CD4-positive, alpha-beta memory T cell (primary cell): ENCODE results near the gene PITPNM2. TPM values are rescaled to one million over a fixed set of nuclear protein-coding genes. Genes with fewer than 3 reads are reported as not detected.

ENCODE experiments used
- CTCF ChIA-PET: fragments of 350-600 bp; sonication (Branson Sonifier 250); formaldehyde crosslinking; loops from one replicate; lab custom pipeline; 2021; ENCODE audit warnings: inconsistent platforms; ENCODE audit not compliant: partially characterized antibody; lab: Charles Lee
- POLR2A ChIA-PET: fragments of 350-600 bp; sonication (Branson Sonifier 250); formaldehyde crosslinking; loops from one replicate; lab custom pipeline; 2021; ENCODE audit not compliant: partially characterized antibody; lab: Charles Lee
- DNase-seq, 5 donors: peaks; one replicate each; pipeline versions ENCODE4 v3.0.0 to v3.0.0-alpha.2; 2020 to 2022; ENCODE audit warnings: mixed read lengths in 1 of 5
- H3K27ac ChIP-seq: one replicate; pipeline ENCODE4 v1.7.0; 2013; ENCODE audit warnings: low read depth, low read length
- H3K27me3 ChIP-seq: 2 replicates; pipeline ENCODE4 v1.7.0; 2013; ENCODE audit warnings: mild to moderate bottlenecking, low read length, moderate library complexity; ENCODE audit not compliant: insufficient read depth
- H3K36me3 ChIP-seq: 2 replicates; pipeline ENCODE4 v1.7.0; 2013; ENCODE audit warnings: mild to moderate bottlenecking, low read length, moderate library complexity; ENCODE audit not compliant: insufficient read depth
- H3K4me1 ChIP-seq: 2 replicates; pipeline ENCODE4 v1.7.0; 2013; ENCODE audit warnings: mild to moderate bottlenecking, low read length, moderate library complexity; ENCODE audit not compliant: insufficient read depth
- H3K4me3 ChIP-seq, 2 donors: one replicate each; pipeline ENCODE4 v1.7.0; 2013; ENCODE audit warnings: low read length in 2 of 2, mild to moderate bottlenecking in 1 of 2
- H3K9me3 ChIP-seq, 2 donors: one replicate each; pipeline ENCODE4 v1.7.0; 2013; ENCODE audit warnings: low read length in 2 of 2, control low read depth in 1 of 2; ENCODE audit not compliant: control insufficient read depth in 1 of 2
- H3K27ac Mint-ChIP-seq, 7 donors: one replicate each; pipeline ENCODE4 v1.8.0; 2020 to 2021; ENCODE audit warnings: mixed read lengths in 7 of 7, mild to moderate bottlenecking in 6 of 7, inconsistent platforms in 3 of 7, moderate library complexity in 3 of 7
- H3K27me3 Mint-ChIP-seq, 2 donors: one replicate each; pipeline ENCODE4 v1.8.0; 2020 to 2021; ENCODE audit warnings: mixed read lengths in 2 of 2
- H3K36me3 Mint-ChIP-seq, 2 donors: one replicate each; pipeline ENCODE4 v1.8.0; 2020 to 2021; ENCODE audit warnings: mixed read lengths in 2 of 2, inconsistent platforms in 1 of 2, mild to moderate bottlenecking in 1 of 2
- H3K4me1 Mint-ChIP-seq, 4 donors: one replicate each; pipeline ENCODE4 v1.8.0; 2020 to 2021; ENCODE audit warnings: mixed read lengths in 4 of 4, mild to moderate bottlenecking in 1 of 4
- H3K4me3 Mint-ChIP-seq, 8 donors: one replicate each; pipeline ENCODE4 v1.8.0; 2020 to 2021; ENCODE audit warnings: mixed read lengths in 8 of 8, mild to moderate bottlenecking in 7 of 8, moderate library complexity in 6 of 8, inconsistent platforms in 3 of 8
- H3K9me3 Mint-ChIP-seq, 8 donors: one replicate each; pipeline ENCODE4 v1.8.0; 2020 to 2021; ENCODE audit warnings: mixed read lengths in 8 of 8, mild to moderate bottlenecking in 5 of 8, inconsistent platforms in 3 of 8, moderate library complexity in 1 of 8
- intact Hi-C: fragments of 100-400 bp; cut with micrococcal nuclease; formaldehyde crosslinking; loops from one replicate; pipeline ENCODE4 v1.15.1; 2023
- polyA plus RNA-seq, 2 donors: library from polyadenylated mRNA; unstranded; fragments of 300-500 nt; fragmentation: Illumina TruSeq; gene quantifications; one replicate each; pipeline ENCODE4 v1.2.3, GENCODE V29; 2021
- total RNA-seq, 2 experiments: library from RNA; stranded (reverse); gene quantifications; one replicate each; pipeline ENCODE4 v1.2.3, GENCODE V29; 2021

Gene PITPNM2
- total and polyA plus RNA-seq, 4 experiments from 2014 or later: 0.77 to 16.8 (median 9.5) TPM

DNA sequence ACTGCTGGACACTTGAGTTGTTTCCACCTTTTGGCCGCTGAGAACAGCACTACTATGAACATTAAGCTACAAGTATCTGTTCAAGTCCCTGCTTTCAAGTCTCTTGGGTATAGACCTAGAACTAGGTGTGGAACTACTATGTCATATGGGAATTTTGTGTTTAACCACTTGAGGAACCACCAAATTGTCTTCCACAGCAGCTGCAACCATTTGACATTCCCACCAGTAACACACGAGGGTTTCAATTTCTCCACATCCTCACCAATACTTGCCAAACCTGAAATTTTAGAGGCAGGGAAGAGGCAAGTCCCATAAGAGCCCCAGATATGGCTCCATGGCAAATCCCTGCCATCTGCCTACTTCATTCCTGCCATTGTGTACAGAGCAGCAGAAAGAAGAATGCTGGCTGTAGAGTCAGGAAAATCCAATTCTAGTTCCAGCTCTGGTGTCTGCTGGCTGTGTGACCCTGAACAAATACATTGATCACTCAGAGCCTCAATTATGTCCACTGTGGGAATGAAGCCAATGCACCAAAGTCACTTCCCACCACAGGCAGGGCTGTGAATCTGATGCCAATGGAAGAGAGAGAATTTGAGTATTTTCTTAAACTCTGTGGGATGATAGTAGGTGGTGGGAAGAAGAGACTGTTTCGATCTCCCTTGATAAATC lies 17.8 kb downstream of the PITPNM2 start:
- H3K4me1 Mint-ChIP-seq: peaks cover 20 to 37% (median 27%) of the 10 kb centered on the region in 4 donors
- H3K4me3 Mint-ChIP-seq: peak overlapping the region in 2 of 8 donors; percentile 42 to 82
- no peaks in the 10 kb centered on the region for H3K9me3 Mint-ChIP-seq
- ChIA-PET CTCF (interaction anchor here (1.1 to 1.8 kb wide), 2 partner anchors 13 to 58 kb away, joined by 3 to 7 read pairs; no protein-coding TSS in a partner anchor), POLR2A (no interaction called here)
- no peaks in the 10 kb centered on the region for H3K27me3 ChIP-seq
- no peak overlapping the region for H3K27ac ChIP-seq
- H3K36me3 ChIP-seq: no peaks in the 10 kb centered on the region
- DNase-seq: no peak
- H3K4me3 ChIP-seq: no peak overlapping the region
- no peaks in the 10 kb centered on the region for H3K36me3 Mint-ChIP-seq
- no peaks in the 10 kb centered on the region for H3K9me3 ChIP-seq
- peak overlapping the region in 4 of 7 donors; percentile 67 to 92 (median 79) for H3K27ac Mint-ChIP-seq
- no peaks in the 10 kb centered on the region for H3K27me3 Mint-ChIP-seq
- H3K4me1 ChIP-seq: peaks cover 18% of the 10 kb centered on the region
- intact Hi-C loops: loop anchor here (5.0 kb wide), 1 partner anchor 56 kb away; no protein-coding TSS in a partner anchor

DNA sequence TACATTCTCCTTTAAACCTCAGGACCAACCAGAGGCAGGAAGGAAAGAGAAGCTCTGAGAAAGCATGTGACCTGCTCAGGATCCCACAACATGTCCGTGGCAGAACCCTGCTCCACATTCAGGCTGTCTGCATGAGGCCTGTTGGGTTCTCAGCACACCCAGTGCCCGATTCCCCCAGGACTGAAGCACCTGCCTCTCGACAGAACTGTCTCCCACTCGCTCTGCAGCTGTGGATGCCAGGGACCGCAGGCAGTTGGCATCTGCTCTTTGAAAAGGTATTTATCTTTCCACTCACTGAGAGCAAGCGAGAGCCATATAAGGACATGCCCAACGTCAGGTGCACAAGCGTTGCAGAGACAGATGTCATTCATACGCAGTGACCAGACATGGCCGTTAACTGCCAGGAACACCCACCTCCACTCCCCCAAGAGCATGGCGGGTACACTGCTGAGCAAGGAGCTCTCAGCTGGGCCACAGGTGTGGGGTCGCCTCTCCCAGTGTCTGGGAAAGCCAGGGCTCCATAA lies 18.9 kb downstream of the PITPNM2 start:
- Histone ChIP-seq H3K36me3 (no peaks in the 10 kb centered on the region), H3K4me1 (peaks cover 18% of the 10 kb centered on the region), H3K27me3 (no peaks in the 10 kb centered on the region), H3K27ac (peak overlapping the region; percentile 48), H3K9me3 (no peaks in the 10 kb centered on the region), H3K4me3 (peak overlapping the region; percentile 22 to 26)
- H3K27me3 Mint-ChIP-seq: no peaks in the 10 kb centered on the region
- CTCF ChIA-PET: interaction anchor here (1.3 to 1.8 kb wide), 3 partner anchors 9 to 88 kb away, joined by 3 to 7 read pairs (median 4); no protein-coding TSS in a partner anchor
- POLR2A ChIA-PET: interaction anchor here (0.7 to 1.6 kb wide), 8 partner anchors 10 to 157 kb away, joined by 3 to 13 read pairs (median 4); partner anchors contain the start of genes MPHOSPH9, MTRFR, OGFOD2 and PITPNM2
- intact Hi-C loops: loop anchor here (1.0 to 5.0 kb wide), 2 partner anchors 12 to 55 kb away; no protein-coding TSS in a partner anchor
- DNase-seq: peak; percentile 42 to 63 (median 50)
- no peaks in the 10 kb centered on the region for H3K9me3 Mint-ChIP-seq
- peaks cover 20 to 39% (median 27%) of the 10 kb centered on the region in 4 donors for H3K4me1 Mint-ChIP-seq
- H3K4me3 Mint-ChIP-seq: peak overlapping the region; percentile 55 to 82 (median 67)
- H3K36me3 Mint-ChIP-seq: no peaks in the 10 kb centered on the region
- peak overlapping the region; percentile 86 to 95 (median 92) for H3K27ac Mint-ChIP-seq

- no peak for DNase-seq
- no peaks in the 10 kb centered on the region for H3K36me3 Mint-ChIP-seq
- H3K27me3 ChIP-seq: no peaks in the 10 kb centered on the region
- peaks cover 18% of the 10 kb centered on the region for H3K4me1 ChIP-seq
- peak overlapping the region; percentile 22 to 26 for H3K4me3 ChIP-seq
- CTCF ChIA-PET: interaction anchor here (1.3 to 1.8 kb wide), 3 partner anchors 9 to 87 kb away, joined by 3 to 7 read pairs (median 4); no protein-coding TSS in a partner anchor
- intact Hi-C loops: loop anchor here (1.0 to 5.0 kb wide), 2 partner anchors 11 to 54 kb away; no protein-coding TSS in a partner anchor
- POLR2A ChIA-PET: interaction anchor here (0.7 to 1.6 kb wide), 6 partner anchors 9 to 88 kb away, joined by 3 to 13 read pairs (median 6); partner anchors contain the start of gene PITPNM2
- H3K36me3 ChIP-seq: no peaks in the 10 kb centered on the region
- no peaks in the 10 kb centered on the region for H3K9me3 ChIP-seq
- no peaks in the 10 kb centered on the region for H3K9me3 Mint-ChIP-seq
- peaks cover 20 to 43% (median 27%) of the 10 kb centered on the region in 4 donors for H3K4me1 Mint-ChIP-seq
- peak overlapping the region; percentile 48 for H3K27ac ChIP-seq
- H3K27me3 Mint-ChIP-seq: no peaks in the 10 kb centered on the region
- peak overlapping the region; percentile 86 to 95 (median 92) for H3K27ac Mint-ChIP-seq
- H3K4me3 Mint-ChIP-seq: peak overlapping the region; percentile 55 to 82 (median 67)
These were observed 19.5 kb downstream of the PITPNM2 start for GRCh38 chr12:123131291-123131832.

GRCh38 chr12:123129621-123130020 lies 21.3 kb downstream of the PITPNM2 start:
- ChIA-PET POLR2A (interaction anchor here (0.9 kb wide), 1 partner anchor 15 kb away, joined by 3 read pairs; no protein-coding TSS in a partner anchor), CTCF (no interaction called here)
- Mint-ChIP-seq H3K27ac (peak overlapping the region in 1 of 7 donors; percentile 67), H3K36me3 (no peaks in the 10 kb centered on the region), H3K4me3 (no peak overlapping the region), H3K27me3 (no peaks in the 10 kb centered on the region), H3K4me1 (peaks cover 16 to 34% (median 25%) of the 10 kb centered on the region in 4 donors), H3K9me3 (no peaks in the 10 kb centered on the region)
- no peak overlapping the region for H3K4me3 ChIP-seq
- H3K27me3 ChIP-seq: no peaks in the 10 kb centered on the region
- intact Hi-C loops: loop anchor here (5.0 kb wide), 1 partner anchor 52 kb away; no protein-coding TSS in a partner anchor
- H3K27ac ChIP-seq: no peak overlapping the region
- H3K36me3 ChIP-seq: no peaks in the 10 kb centered on the region
- peaks cover 18% of the 10 kb centered on the region for H3K4me1 ChIP-seq
- H3K9me3 ChIP-seq: no peaks in the 10 kb centered on the region
- DNase-seq: no peak

- Histone ChIP-seq H3K27me3 (no peaks in the 10 kb centered on the region), H3K4me3 (no peak overlapping the region), H3K9me3 (no peaks in the 10 kb centered on the region), H3K4me1 (peaks cover 24% of the 10 kb centered on the region), H3K27ac (no peak overlapping the region), H3K36me3 (no peaks in the 10 kb centered on the region)
- Mint-ChIP-seq H3K4me1 (peaks cover 15 to 35% (median 25%) of the 10 kb centered on the region in 4 donors), H3K36me3 (no peaks in the 10 kb centered on the region), H3K27me3 (no peaks in the 10 kb centered on the region), H3K4me3 (no peak overlapping the region), H3K9me3 (no peaks in the 10 kb centered on the region), H3K27ac (no peak overlapping the region)
- CTCF ChIA-PET: interaction anchor here (1.1 to 1.5 kb wide), 2 partner anchors 8 to 85 kb away, joined by 4 to 5 read pairs; no protein-coding TSS in a partner anchor
- DNase-seq: no peak
- POLR2A ChIA-PET: no interaction called here
- intact Hi-C loops: no loop called here
These were observed 23.8 kb downstream of the PITPNM2 start for GRCh38 chr12:123127182-123127495.

DNA sequence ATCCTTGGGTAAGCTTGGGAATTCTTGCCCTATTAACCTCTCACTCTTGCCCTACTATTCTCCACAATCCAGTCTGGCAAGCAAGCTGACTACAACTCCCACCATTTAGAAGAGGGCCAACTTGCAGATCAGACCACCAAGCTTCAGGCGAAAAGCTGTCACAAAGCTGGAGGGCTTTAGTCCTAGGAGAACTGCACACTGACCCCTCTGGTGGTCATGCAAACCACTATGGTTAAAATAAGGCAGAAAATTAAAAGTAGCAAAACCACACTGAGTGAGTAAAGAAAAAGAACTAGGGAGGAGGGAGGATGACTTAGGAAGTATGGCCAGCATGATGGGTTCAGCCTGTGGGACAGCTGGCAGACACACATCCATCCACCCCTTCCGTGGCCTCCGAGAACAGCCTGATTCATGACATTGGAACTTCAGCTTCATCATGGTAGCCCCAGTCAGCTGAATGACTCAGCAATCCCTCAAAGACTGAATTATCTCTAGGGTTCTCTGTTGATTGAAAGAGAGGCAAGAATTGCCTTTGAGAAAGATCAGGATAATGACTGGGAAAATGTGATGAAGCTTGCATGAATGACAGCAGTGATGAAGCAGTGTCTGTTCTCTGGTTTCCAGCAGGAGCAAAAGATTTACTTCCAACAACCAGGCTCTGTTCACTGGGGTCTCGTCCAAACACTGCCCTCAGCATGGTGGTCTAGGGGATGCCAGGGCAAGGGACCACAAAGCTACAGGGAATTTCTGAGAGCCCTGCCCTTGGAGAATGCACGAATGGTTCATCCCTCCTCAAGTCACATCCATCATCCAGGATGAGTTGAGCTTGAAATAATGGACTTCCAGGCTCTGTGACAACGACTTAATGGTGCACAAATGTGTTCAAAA lies 24.4 kb downstream of the PITPNM2 start:
- H3K27me3 Mint-ChIP-seq: no peaks in the 10 kb centered on the region
- no peaks in the 10 kb centered on the region for H3K9me3 Mint-ChIP-seq
- no peak overlapping the region for H3K4me3 Mint-ChIP-seq
- CTCF ChIA-PET: interaction anchor here (1.1 to 1.5 kb wide), 2 partner anchors 9 to 84 kb away, joined by 4 to 5 read pairs; no protein-coding TSS in a partner anchor
- intact Hi-C loops: no loop called here
- H3K27me3 ChIP-seq: no peaks in the 10 kb centered on the region
- POLR2A ChIA-PET: no interaction called here
- no peak overlapping the region for H3K27ac ChIP-seq
- H3K27ac Mint-ChIP-seq: no peak overlapping the region
- H3K36me3 Mint-ChIP-seq: no peaks in the 10 kb centered on the region
- H3K9me3 ChIP-seq: no peaks in the 10 kb centered on the region
- DNase-seq: no peak
- H3K4me1 Mint-ChIP-seq: peaks cover 14 to 35% (median 24%) of the 10 kb centered on the region in 4 donors
- peaks cover 24% of the 10 kb centered on the region for H3K4me1 ChIP-seq
- H3K4me3 ChIP-seq: no peak overlapping the region
- no peaks in the 10 kb centered on the region for H3K36me3 ChIP-seq
